Measurements from ENCODE around the gene CAMTA1.
"Not testable (repeated sequence)": the region's sequence is repeated elsewhere in the genome, so short reads cannot be mapped to it uniquely, and the experiment has no call there.

CAMTA1 gene, protein sequence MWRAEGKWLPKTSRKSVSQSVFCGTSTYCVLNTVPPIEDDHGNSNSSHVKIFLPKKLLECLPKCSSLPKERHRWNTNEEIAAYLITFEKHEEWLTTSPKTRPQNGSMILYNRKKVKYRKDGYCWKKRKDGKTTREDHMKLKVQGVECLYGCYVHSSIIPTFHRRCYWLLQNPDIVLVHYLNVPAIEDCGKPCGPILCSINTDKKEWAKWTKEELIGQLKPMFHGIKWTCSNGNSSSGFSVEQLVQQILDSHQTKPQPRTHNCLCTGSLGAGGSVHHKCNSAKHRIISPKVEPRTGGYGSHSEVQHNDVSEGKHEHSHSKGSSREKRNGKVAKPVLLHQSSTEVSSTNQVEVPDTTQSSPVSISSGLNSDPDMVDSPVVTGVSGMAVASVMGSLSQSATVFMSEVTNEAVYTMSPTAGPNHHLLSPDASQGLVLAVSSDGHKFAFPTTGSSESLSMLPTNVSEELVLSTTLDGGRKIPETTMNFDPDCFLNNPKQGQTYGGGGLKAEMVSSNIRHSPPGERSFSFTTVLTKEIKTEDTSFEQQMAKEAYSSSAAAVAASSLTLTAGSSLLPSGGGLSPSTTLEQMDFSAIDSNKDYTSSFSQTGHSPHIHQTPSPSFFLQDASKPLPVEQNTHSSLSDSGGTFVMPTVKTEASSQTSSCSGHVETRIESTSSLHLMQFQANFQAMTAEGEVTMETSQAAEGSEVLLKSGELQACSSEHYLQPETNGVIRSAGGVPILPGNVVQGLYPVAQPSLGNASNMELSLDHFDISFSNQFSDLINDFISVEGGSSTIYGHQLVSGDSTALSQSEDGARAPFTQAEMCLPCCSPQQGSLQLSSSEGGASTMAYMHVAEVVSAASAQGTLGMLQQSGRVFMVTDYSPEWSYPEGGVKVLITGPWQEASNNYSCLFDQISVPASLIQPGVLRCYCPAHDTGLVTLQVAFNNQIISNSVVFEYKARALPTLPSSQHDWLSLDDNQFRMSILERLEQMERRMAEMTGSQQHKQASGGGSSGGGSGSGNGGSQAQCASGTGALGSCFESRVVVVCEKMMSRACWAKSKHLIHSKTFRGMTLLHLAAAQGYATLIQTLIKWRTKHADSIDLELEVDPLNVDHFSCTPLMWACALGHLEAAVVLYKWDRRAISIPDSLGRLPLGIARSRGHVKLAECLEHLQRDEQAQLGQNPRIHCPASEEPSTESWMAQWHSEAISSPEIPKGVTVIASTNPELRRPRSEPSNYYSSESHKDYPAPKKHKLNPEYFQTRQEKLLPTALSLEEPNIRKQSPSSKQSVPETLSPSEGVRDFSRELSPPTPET (N-terminal part only)

GRCh38 chr1:6785318-6785727, at the start of gene CAMTA1:
Gene CAMTA1 (plus strand): TSS chr1:6785454. CDS start chr1:6785531, 77 bp downstream.
- Histone ChIP-seq H3K4me3 (ENCODE audit: low read length in 2 of 2) (peak within 1 kb of the TSS; percentile 79 to 83), H3K9ac (ENCODE audit: low read length in 2 of 2) (peak within 1 kb of the TSS; percentile 68 to 91), H3K27me3 (ENCODE audit: control insufficient read depth in 1 of 2, insufficient read depth in 2 of 2, low read length in 2 of 2) (no peaks in the 10 kb centered on the region), H3K27ac (ENCODE audit: low read length) (peak within 1 kb of the TSS; percentile 95), H3K36me3 (ENCODE audit: control insufficient read depth in 2 of 2, insufficient read depth in 2 of 2, low read length in 2 of 2) (no peaks in the 10 kb centered on the region), H3K4me1 (ENCODE audit: control insufficient read depth, insufficient read depth, low read length) (peaks cover 17% of the 10 kb centered on the region), H3K9me3 (ENCODE audit: control insufficient read depth in 2 of 2, low read length in 2 of 2) (no peaks in the 10 kb centered on the region)

DNA sequence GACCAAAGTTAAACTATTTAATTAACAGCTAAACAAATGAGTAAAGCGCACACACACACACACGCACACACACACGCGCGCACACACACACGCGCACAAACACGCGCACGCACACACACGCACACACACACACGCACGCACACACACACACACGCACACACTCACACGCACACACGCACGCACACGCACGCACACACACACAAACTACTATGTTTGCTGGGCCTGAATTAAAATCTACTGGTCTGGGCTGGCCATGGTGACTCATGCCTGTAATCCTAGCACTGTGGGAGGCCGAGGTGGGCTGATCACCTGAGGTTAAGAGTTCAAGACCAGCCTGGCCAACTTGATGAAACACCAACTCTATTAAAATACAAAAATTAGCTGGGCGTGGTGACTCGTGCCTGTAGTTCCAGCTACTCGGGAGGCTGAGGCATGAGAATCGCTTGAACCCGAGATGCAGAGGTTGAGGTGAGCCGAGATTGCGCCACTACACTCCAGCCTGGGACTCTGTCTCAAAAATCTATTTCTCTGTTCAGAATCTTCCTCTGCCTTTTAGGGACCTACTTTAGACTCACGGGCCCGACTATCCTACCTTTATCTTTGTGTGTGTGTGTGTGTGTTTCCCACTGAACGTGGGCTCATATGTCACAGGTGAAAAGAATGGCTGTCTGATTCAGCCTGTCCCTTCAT, 46.1 kb upstream of the CAMTA1 start:
- no peak overlapping the region for H3K27ac ChIP-seq (ENCODE audit: low read length)
- H3K27me3 ChIP-seq (ENCODE audit: control insufficient read depth in 1 of 2, insufficient read depth in 2 of 2, low read length in 2 of 2): peaks cover 0 to 3% of the 10 kb centered on the region in 2 donors
- peaks cover 14% of the 10 kb centered on the region for H3K4me1 ChIP-seq (ENCODE audit: control insufficient read depth, insufficient read depth, low read length)
- H3K9me3 ChIP-seq (ENCODE audit: control insufficient read depth in 2 of 2, low read length in 2 of 2): no peaks in the 10 kb centered on the region
- H3K4me3 ChIP-seq (ENCODE audit: low read length in 2 of 2): no peak overlapping the region
- H3K36me3 ChIP-seq (ENCODE audit: control insufficient read depth in 2 of 2, insufficient read depth in 2 of 2, low read length in 2 of 2): no peaks in the 10 kb centered on the region
- H3K9ac ChIP-seq (ENCODE audit: low read length in 2 of 2): no peak overlapping the region

- H3K9ac ChIP-seq (ENCODE audit: low read length in 2 of 2); H3K4me3 ChIP-seq (ENCODE audit: low read length in 2 of 2); H3K27me3 ChIP-seq (ENCODE audit: control insufficient read depth in 1 of 2, insufficient read depth in 2 of 2, low read length in 2 of 2); H3K36me3 ChIP-seq (ENCODE audit: control insufficient read depth in 2 of 2, insufficient read depth in 2 of 2, low read length in 2 of 2); H3K9me3 ChIP-seq (ENCODE audit: control insufficient read depth in 2 of 2, low read length in 2 of 2); H3K27ac ChIP-seq (ENCODE audit: low read length): not testable (repeated sequence)
- H3K4me1 ChIP-seq (ENCODE audit: control insufficient read depth, insufficient read depth, low read length): peaks cover 14% of the 10 kb centered on the region
These were observed 42.5 kb upstream of the CAMTA1 start for GRCh38 chr1:6742676-6743188.

- H3K27ac ChIP-seq (ENCODE audit: low read length): peak overlapping the region; percentile 60
- H3K4me1 ChIP-seq (ENCODE audit: control insufficient read depth, insufficient read depth, low read length): peaks cover 14% of the 10 kb centered on the region
- no peaks in the 10 kb centered on the region for H3K9me3 ChIP-seq (ENCODE audit: control insufficient read depth in 2 of 2, low read length in 2 of 2)
- H3K27me3 ChIP-seq (ENCODE audit: control insufficient read depth in 1 of 2, insufficient read depth in 2 of 2, low read length in 2 of 2): no peaks in the 10 kb centered on the region
- H3K9ac ChIP-seq (ENCODE audit: low read length in 2 of 2): no peak overlapping the region
- no peaks in the 10 kb centered on the region for H3K36me3 ChIP-seq (ENCODE audit: control insufficient read depth in 2 of 2, insufficient read depth in 2 of 2, low read length in 2 of 2)
- peak overlapping the region; percentile 32 to 63 for H3K4me3 ChIP-seq (ENCODE audit: low read length in 2 of 2)
These were observed 41.8 kb upstream of the CAMTA1 start for GRCh38 chr1:6743189-6744101.

DNA sequence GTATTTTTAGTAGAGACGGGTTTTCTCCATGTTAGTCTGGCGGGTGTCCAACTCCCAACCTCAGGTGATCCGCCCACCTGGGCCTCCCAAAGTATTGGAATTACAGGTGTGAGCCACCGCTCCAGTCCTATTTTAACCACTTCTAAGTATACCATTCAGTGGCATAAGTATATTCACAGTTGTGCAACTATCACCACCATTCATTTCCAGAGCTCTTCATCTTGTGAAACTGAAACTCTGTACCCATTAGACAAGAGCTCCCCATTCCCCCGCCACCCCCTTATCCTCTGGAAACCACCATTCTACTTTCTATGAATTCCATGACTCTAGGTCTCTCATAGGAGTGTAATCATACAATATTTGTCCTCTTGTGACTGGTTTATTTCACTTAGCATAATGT, 40.2 kb upstream of the CAMTA1 start:
- Histone ChIP-seq H3K4me3 (ENCODE audit: low read length in 2 of 2) (no peak overlapping the region), H3K9me3 (ENCODE audit: control insufficient read depth in 2 of 2, low read length in 2 of 2) (no peaks in the 10 kb centered on the region), H3K27ac (ENCODE audit: low read length) (no peak overlapping the region), H3K36me3 (ENCODE audit: control insufficient read depth in 2 of 2, insufficient read depth in 2 of 2, low read length in 2 of 2) (no peaks in the 10 kb centered on the region), H3K4me1 (ENCODE audit: control insufficient read depth, insufficient read depth, low read length) (peaks cover 14% of the 10 kb centered on the region), H3K9ac (ENCODE audit: low read length in 2 of 2) (no peak overlapping the region), H3K27me3 (ENCODE audit: control insufficient read depth in 1 of 2, insufficient read depth in 2 of 2, low read length in 2 of 2) (no peaks in the 10 kb centered on the region)

DNA sequence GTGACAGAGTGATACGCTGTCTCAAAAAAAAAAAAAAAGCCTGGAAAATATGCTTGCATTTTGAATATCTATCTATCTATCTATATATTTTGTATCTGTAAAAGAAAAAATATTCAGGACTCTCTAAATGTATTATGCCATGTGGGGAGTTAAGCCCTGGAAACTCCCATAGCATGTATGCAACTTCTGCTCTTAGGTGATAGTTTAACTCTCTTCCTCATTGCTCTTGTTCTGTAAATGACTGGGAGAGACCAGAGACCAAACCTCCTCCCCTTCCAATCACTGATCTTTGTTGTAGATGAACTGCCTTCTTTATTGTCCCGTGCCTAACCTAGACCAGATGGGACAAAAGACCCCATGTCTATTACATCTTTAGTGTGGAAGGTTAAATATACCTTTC, 37.6 kb upstream of the CAMTA1 start:
- Histone ChIP-seq H3K36me3 (ENCODE audit: control insufficient read depth in 2 of 2, insufficient read depth in 2 of 2, low read length in 2 of 2) (no peaks in the 10 kb centered on the region), H3K4me1 (ENCODE audit: control insufficient read depth, insufficient read depth, low read length) (peaks cover 14% of the 10 kb centered on the region), H3K4me3 (ENCODE audit: low read length in 2 of 2) (no peak overlapping the region), H3K9ac (ENCODE audit: low read length in 2 of 2) (no peak overlapping the region), H3K27ac (ENCODE audit: low read length) (no peak overlapping the region), H3K27me3 (ENCODE audit: control insufficient read depth in 1 of 2, insufficient read depth in 2 of 2, low read length in 2 of 2) (no peaks in the 10 kb centered on the region), H3K9me3 (ENCODE audit: control insufficient read depth in 2 of 2, low read length in 2 of 2) (no peaks in the 10 kb centered on the region)

DNA sequence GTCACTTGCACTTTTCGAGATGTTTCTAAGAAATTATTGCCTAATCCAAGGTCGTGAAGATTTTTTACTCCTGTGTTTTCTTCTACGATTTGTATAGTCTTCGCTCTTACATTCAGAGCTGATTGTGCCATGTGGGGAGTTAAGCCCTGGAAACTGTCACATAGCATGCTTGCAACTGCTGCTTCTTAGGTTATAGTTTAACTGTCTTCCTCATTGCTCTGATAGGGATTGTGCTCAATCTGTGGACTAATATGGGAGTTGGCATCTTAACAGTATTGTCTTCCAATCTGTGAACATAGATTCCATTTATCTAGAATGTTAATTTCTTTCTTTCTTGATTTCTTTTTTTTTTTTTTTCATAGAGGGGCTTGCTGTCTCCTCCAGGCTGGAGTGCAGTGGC, 34.8 kb upstream of the CAMTA1 start:
- Histone ChIP-seq H3K27me3 (ENCODE audit: control insufficient read depth in 1 of 2, insufficient read depth in 2 of 2, low read length in 2 of 2) (no peaks in the 10 kb centered on the region), H3K4me3 (ENCODE audit: low read length in 2 of 2) (no peak overlapping the region), H3K4me1 (ENCODE audit: control insufficient read depth, insufficient read depth, low read length) (no peaks in the 10 kb centered on the region), H3K9ac (ENCODE audit: low read length in 2 of 2) (no peak overlapping the region), H3K9me3 (ENCODE audit: control insufficient read depth in 2 of 2, low read length in 2 of 2) (no peaks in the 10 kb centered on the region), H3K27ac (ENCODE audit: low read length) (no peak overlapping the region), H3K36me3 (ENCODE audit: control insufficient read depth in 2 of 2, insufficient read depth in 2 of 2, low read length in 2 of 2) (no peaks in the 10 kb centered on the region)

- Histone ChIP-seq H3K4me1 (ENCODE audit: control insufficient read depth, insufficient read depth, low read length) (no peaks in the 10 kb centered on the region), H3K9me3 (ENCODE audit: control insufficient read depth in 2 of 2, low read length in 2 of 2) (no peaks in the 10 kb centered on the region), H3K27me3 (ENCODE audit: control insufficient read depth in 1 of 2, insufficient read depth in 2 of 2, low read length in 2 of 2) (no peaks in the 10 kb centered on the region), H3K9ac (ENCODE audit: low read length in 2 of 2) (no peak overlapping the region), H3K27ac (ENCODE audit: low read length) (no peak overlapping the region), H3K4me3 (ENCODE audit: low read length in 2 of 2) (no peak overlapping the region), H3K36me3 (ENCODE audit: control insufficient read depth in 2 of 2, insufficient read depth in 2 of 2, low read length in 2 of 2) (no peaks in the 10 kb centered on the region)
These were observed 31.7 kb upstream of the CAMTA1 start for GRCh38 chr1:6753320-6754140.

DNA sequence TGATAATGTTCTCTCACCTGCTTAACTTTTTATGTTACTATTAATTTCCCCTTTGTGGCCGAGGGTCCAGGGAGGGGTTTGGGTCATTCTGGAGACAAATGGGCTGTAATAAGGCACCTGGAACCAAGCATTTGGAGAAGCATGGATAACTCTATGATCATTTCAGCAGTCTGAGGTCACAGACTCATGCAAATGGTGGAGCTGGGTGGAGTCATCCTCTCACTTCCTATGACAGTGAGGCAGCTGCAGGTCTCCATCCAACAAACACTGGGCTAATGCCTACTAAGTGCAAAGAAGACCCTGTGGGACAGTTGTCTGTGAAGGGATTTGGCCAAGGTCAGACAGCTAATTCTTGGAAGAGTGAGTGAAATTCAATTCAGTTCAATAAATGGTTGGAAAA, 28.8 kb upstream of the CAMTA1 start:
- H3K4me3 ChIP-seq (ENCODE audit: low read length in 2 of 2): no peak overlapping the region
- no peak overlapping the region for H3K27ac ChIP-seq (ENCODE audit: low read length)

More for the DNA sequence above, 28.8 kb upstream of the CAMTA1 start:
- H3K9ac ChIP-seq (ENCODE audit: low read length in 2 of 2): no peak overlapping the region
- H3K27me3 ChIP-seq (ENCODE audit: control insufficient read depth in 1 of 2, insufficient read depth in 2 of 2, low read length in 2 of 2): no peaks in the 10 kb centered on the region
- no peaks in the 10 kb centered on the region for H3K9me3 ChIP-seq (ENCODE audit: control insufficient read depth in 2 of 2, low read length in 2 of 2)
- H3K36me3 ChIP-seq (ENCODE audit: control insufficient read depth in 2 of 2, insufficient read depth in 2 of 2, low read length in 2 of 2): no peaks in the 10 kb centered on the region
- no peaks in the 10 kb centered on the region for H3K4me1 ChIP-seq (ENCODE audit: control insufficient read depth, insufficient read depth, low read length)
